ENCODE measurements around the gene CDH13.

CDH13 gene

GRCh38 chr16:83269541-83269940, 642.8 kb downstream of the CDH13 start:
- no peak for DNase-seq

GRCh38 chr16:83270061-83270460, 643.3 kb downstream of the CDH13 start:
- no peak for DNase-seq

- DNase-seq: no peak
Measured at GRCh38 chr16:83270640-83271039, 643.9 kb downstream of the CDH13 start.

- DNase-seq: no peak
Measured at GRCh38 chr16:83271123-83271522, 644.4 kb downstream of the CDH13 start.

GRCh38 chr16:83271970-83272575, 645.3 kb downstream of the CDH13 start:
- DNase-seq: no peak

GRCh38 chr16:83272843-83273242, 646.1 kb downstream of the CDH13 start:
- no peak for DNase-seq

GRCh38 chr16:83273504-83274173, 646.9 kb downstream of the CDH13 start:
- no peak for DNase-seq

- DNase-seq: no peak
Measured at GRCh38 chr16:83279251-83279650, 652.5 kb downstream of the CDH13 start.

GRCh38 chr16:83285921-83286320, 659.2 kb downstream of the CDH13 start:
- DNase-seq: no peak

GRCh38 chr16:83296505-83296904, 669.7 kb downstream of the CDH13 start:
- no peak for DNase-seq

GRCh38 chr16:83298541-83298940, 671.8 kb downstream of the CDH13 start:
- no peak for DNase-seq

- no peak for DNase-seq
Measured at GRCh38 chr16:83300326-83300725, 673.6 kb downstream of the CDH13 start.

GRCh38 chr16:83301971-83302370, 675.2 kb downstream of the CDH13 start:
- DNase-seq: no peak

- no peak for DNase-seq
Measured at GRCh38 chr16:83302853-83303252, 676.1 kb downstream of the CDH13 start.

- no peak for DNase-seq
Measured at GRCh38 chr16:83305092-83305491, 678.3 kb downstream of the CDH13 start.

- DNase-seq: no peak
Measured at GRCh38 chr16:83306961-83307593, 680.3 kb downstream of the CDH13 start.

- no peak for DNase-seq
Measured at GRCh38 chr16:83307594-83307992, 680.8 kb downstream of the CDH13 start.

GRCh38 chr16:83308414-83308813, 681.6 kb downstream of the CDH13 start:
- no peak for DNase-seq

GRCh38 chr16:83310816-83311215, 684.0 kb downstream of the CDH13 start:
- no peak for DNase-seq

- DNase-seq: no peak
Measured at GRCh38 chr16:83312015-83312717, 685.4 kb downstream of the CDH13 start.

GRCh38 chr16:83312718-83313245, 686.0 kb downstream of the CDH13 start:
- no peak for DNase-seq

GRCh38 chr16:83315271-83315670, 688.5 kb downstream of the CDH13 start:
- no peak for DNase-seq

GRCh38 chr16:83316458-83316857, 689.7 kb downstream of the CDH13 start:
- DNase-seq: no peak

GRCh38 chr16:83318390-83318789, 691.6 kb downstream of the CDH13 start:
- no peak for DNase-seq

Data from DMS 273 treated with DMSO at 0.1 percent for 48 hours (cell line).